HG03039 (cell line): ENCODE data around the gene IFNA7.
A peak's percentile ranks its signal among the peaks of the same experiment; 100 is the strongest.
"Not testable (repeated sequence)": the region's sequence is repeated elsewhere in the genome, so short reads cannot be mapped to it uniquely, and the experiment has no call there.

ENCODE experiments used
- ATAC-seq: cut with Tn5 transposase; IDR thresholded peaks from one replicate; pipeline ENCODE4 v1.9.1; 2021; ENCODE audit warnings: mild to moderate bottlenecking, moderate library complexity; ENCODE audit not compliant: unreplicated experiment

The IFNA7 gene

GRCh38 chr9:21202105-21202504 lies at the start of gene IFNA7:
Gene IFNA7 (minus strand): TSS chr9:21202205. CDS start chr9:21202165, 40 bp downstream.
- not testable (repeated sequence) for ATAC-seq

- ATAC-seq, result no peak
Measured at GRCh38 chr9:21251638-21252037, 49.6 kb upstream of the IFNA7 start.

GRCh38 chr9:21251190-21251589 lies 49.2 kb upstream of the IFNA7 start:
- no peak for ATAC-seq

DNA sequence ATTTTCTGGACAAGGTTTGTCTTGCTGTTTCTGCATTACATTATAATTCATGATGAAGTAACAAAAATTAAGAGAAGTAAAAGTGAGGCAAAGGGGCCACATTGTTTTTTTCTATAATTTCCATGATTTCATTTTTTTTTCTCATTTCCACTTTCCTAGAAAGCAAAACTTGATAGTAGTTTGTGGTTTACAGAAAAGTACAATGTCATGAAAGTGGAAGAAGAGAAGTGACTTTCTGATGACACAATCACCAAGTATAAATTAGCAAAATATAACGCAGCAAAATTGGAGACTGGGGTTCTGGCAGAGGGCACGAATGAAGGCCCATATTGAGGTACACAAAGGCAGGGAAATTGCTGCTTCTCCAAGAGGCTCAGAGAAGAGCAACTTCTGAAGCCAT lies 42.8 kb upstream of the IFNA7 start:
- no peak for ATAC-seq

DNA sequence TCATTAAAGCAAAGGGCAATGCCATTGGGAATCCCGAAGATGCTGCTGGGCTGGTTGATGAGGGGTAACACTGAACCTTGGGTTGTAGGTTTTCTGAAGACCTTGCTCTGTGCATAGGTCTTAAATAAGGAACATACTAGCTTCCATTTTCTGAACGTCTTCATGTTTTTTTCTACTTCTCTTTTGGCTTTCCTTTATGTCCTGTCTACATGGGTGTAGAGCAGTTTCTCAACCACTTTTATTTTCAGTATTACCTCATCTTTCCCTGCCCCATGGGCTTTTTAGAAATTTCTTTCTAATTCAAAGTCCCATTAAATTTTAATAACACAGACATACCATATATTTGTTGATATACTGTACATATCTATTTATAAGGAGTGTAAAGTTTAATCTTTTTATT lies 37.9 kb upstream of the IFNA7 start, which contains the start of gene IFNA14:
Gene IFNA14 (minus strand): TSS at position 95 of the 400 bp plus-strand sequence. CDS start 70 bp downstream, at position 25.
- ATAC-seq, result no peak

- ATAC-seq, result not testable (repeated sequence)
Measured at GRCh38 chr9:21236360-21236714, 34.3 kb upstream of the IFNA7 start.

DNA sequence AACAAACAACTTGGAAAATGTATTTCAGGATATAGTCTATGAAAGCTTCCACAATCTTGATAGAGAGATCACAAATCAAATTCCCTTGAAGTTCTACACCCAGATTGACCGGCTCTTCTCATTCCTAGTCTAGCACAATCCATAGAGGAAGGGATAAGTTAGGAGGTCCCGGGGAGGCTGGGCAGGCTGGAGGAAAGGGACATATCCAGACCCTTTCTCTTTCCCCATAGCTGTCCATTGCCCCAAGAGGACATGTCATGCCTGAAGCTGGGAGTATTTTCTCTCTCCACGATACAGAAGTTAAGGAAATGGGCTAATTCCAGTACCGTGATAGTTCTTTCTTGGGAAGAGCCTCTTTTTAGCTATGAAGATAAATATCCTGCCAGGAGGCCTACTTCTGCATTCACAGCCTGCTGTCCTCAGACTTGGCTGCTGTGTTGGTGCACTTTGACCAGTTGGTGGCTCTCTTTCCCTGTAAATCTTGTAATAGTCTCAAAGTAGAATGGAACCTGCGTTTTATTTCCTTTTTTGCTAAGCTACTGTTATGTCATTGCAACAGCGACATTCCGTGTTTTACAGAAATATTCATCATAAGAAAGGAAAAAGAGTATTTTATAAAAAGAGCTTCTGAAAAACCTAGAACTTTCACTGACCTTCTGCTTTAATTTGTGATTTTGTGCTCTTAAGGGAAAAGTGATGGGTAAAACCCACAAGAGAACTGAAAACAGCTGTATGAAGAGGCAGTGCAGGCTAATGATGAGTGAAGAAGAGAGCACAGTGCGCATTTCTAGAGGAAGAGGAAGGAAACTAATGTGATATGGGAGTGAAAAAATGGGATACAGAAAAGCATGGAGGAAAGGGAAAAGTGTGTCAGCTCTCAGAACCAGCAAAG lies 33.7 kb upstream of the IFNA7 start:
- ATAC-seq, result peak; percentile 86

- no peak for ATAC-seq
Measured at GRCh38 chr9:21234153-21234687, 32.2 kb upstream of the IFNA7 start.

DNA sequence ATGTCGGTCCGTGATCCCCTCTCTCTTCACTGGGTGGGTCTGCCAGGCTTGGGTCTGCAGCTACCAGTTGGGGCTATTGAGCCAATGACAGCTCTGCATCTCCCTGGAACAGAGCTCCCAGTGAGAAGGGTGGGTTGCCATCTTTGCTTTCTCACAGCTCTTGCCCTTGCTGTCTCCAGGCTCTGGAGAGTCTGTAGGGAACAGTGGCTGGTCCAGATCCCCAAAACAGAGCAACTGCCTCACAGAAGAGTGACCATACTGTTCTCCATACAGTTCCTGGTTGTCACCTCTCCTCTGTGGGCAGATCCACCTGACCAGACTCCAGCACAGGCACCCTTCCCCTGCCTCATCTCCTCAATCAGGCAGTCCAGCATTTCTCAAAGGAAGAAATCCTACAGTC lies 31.3 kb upstream of the IFNA7 start:
- no peak for ATAC-seq

DNA sequence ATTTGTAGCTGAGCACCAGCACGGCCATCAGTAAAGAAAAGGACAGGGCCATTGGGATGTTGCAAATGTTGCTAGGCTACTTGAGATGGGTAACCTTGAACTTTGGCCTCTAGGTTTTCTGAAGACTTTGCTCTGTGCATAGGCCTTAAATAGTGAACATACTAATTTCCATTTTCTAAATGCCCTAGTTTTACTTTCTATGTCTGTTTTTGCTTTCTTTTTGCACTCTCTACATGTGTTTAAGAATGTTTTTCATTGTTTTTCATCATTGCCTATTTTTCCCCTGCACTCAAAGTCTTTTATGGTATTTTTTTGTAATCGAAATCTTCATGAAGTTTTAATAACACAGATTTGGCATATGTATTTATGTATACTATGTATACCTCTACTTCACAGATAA lies 26.1 kb upstream of the IFNA7 start, which contains the start of gene IFNA17:
Gene IFNA17 (minus strand): TSS at position 101 of the 400 bp plus-strand sequence. CDS start 49 bp downstream, at position 52.
- no peak for ATAC-seq

- not testable (repeated sequence) for ATAC-seq
Measured at GRCh38 chr9:21217211-21217610, 15.2 kb upstream of the IFNA7 start, which contains the start of gene IFNA16. Gene IFNA16 (minus strand): TSS chr9:21217311. CDS start chr9:21217305, 6 bp downstream.

- not testable (repeated sequence) for ATAC-seq
Measured at GRCh38 chr9:21213411-21214326, 11.7 kb upstream of the IFNA7 start.

DNA sequence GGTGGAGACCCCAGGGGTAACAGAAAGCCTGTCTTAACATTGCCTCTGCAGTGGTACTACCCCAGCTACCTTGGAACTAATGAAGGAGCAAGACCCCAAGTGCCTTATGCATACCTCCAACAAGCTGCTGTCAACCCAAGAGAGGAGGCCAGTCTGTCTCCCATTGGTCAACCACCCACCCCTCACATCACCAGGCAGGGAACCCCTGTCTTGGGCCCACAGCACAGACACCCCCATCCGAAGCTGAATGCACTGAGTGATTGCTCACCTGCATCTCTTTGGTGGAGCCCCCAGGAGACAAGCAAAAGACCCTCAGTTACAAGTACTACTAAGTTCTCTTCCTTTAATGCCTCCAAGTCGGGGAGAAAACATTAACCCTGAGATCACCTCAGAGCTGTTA lies 10.2 kb upstream of the IFNA7 start:
- ATAC-seq, result not testable (repeated sequence)

GRCh38 chr9:21210782-21211181 lies 8.8 kb upstream of the IFNA7 start:
- not testable (repeated sequence) for ATAC-seq

GRCh38 chr9:21210311-21210710 lies 8.3 kb upstream of the IFNA7 start:
- no peak for ATAC-seq

- ATAC-seq, result not testable (repeated sequence)
Measured at GRCh38 chr9:21207043-21207442, 5.0 kb upstream of the IFNA7 start, which contains the start of gene IFNA10. Gene IFNA10 (minus strand): TSS chr9:21207143. CDS start chr9:21207097, 46 bp downstream.

- ATAC-seq, result no peak
Measured at GRCh38 chr9:21205204-21205603, 3.2 kb upstream of the IFNA7 start.

- peak; percentile 69 for ATAC-seq
Measured at GRCh38 chr9:21194867-21195776, 6.9 kb downstream of the IFNA7 start.

GRCh38 chr9:21187487-21187886 lies 14.5 kb downstream of the IFNA7 start, which contains the start of gene IFNA4:
Gene IFNA4 (minus strand): TSS chr9:21187587. CDS start chr9:21187531, 56 bp downstream.
- not testable (repeated sequence) for ATAC-seq
